K562 (cell line): Measurements from ENCODE around the gene ERP44.
"Not testable (repeated sequence)": the region's sequence is repeated elsewhere in the genome, so short reads cannot be mapped to it uniquely, and the experiment has no call there.

Experiments
- MAZ ChIP-seq, 2 experiments: fragments of 450-650 bp in 1 of 2; sonication (generic) in 1 of 2; formaldehyde crosslinking; IDR thresholded peaks in 1 of 2; conservative IDR thresholded peaks in 1 of 2; 2 replicates each; pipeline versions ENCODE4 v1.4.0 to v1.5.0; 2020; ENCODE audit warnings: mild to moderate bottlenecking in 1 of 2, missing genetic modification reagents in 1 of 2
- MCM2 ChIP-seq: fragments of 450-650 bp; IDR thresholded peaks from 2 replicates; pipeline ENCODE4 v1.6.1; 2017; ENCODE audit warnings: low read depth, mild to moderate bottlenecking
- MXI1 ChIP-seq: IDR thresholded peaks from 2 replicates; pipeline ENCODE4 v1.6.1; 2011; ENCODE audit warnings: low read depth, mild to moderate bottlenecking, improper control_type of control experiment, low read length
- NR2F6 ChIP-seq: fragments of 450-650 bp; formaldehyde crosslinking; IDR thresholded peaks from 2 replicates; pipeline ENCODE4 v1.4.0; 2020; ENCODE audit warnings: mild to moderate bottlenecking
- POLR2A ChIP-seq: fragments of 450-650 bp; conservative IDR thresholded peaks from 2 replicates; pipeline ENCODE4 v1.6.1; 2016
- PRPF4 ChIP-seq: fragments of 200-400 bp; formaldehyde crosslinking; IDR thresholded peaks from one replicate; pipeline ENCODE4 v1.6.1; 2017; ENCODE audit warnings: low read length, low read depth, mild to moderate bottlenecking; ENCODE audit not compliant: insufficient read depth, poor library complexity, severe bottlenecking
- RAD21 ChIP-seq, 2 experiments: fragments of 250-450 bp in 1 of 2; fragments of 450-650 bp in 1 of 2; sonication (Bioruptor Pico) in 1 of 2; formaldehyde crosslinking in 1 of 2; IDR thresholded peaks in 1 of 2; conservative IDR thresholded peaks in 1 of 2; 2 replicates each; pipeline versions ENCODE4 v1.4.0 to v1.8.0; 2020 to 2022; ENCODE audit warnings: mild to moderate bottlenecking in 2 of 2, moderate library complexity in 1 of 2
- SMC3 ChIP-seq: conservative IDR thresholded peaks from 2 replicates; pipeline ENCODE4 v1.6.1; 2011; ENCODE audit warnings: low read depth, low read length, improper control_type of control experiment; ENCODE audit not compliant: insufficient read depth
- TEAD2 ChIP-seq: fragments of 450-650 bp; IDR thresholded peaks from 2 replicates; pipeline ENCODE4 v1.6.1; 2016; ENCODE audit warnings: missing genetic modification characterization, control low read depth, missing compliant biosample characterization
- ZNF354B ChIP-seq: fragments of 250-450 bp; sonication (Bioruptor Pico); IDR thresholded peaks from 2 replicates; pipeline ENCODE4 v1.4.0; 2020
- TF ChIP-seq, protein P1 (sequence below), 3 experiments: IDR thresholded peaks in 2 of 3; conservative IDR thresholded peaks in 1 of 3; 2 replicates each; pipeline ENCODE4 v1.5.1; 2011 to 2012; ENCODE audit warnings: low read length in 3 of 3, mild to moderate bottlenecking in 3 of 3, control low read depth in 2 of 3, improper control_type of control experiment in 1 of 3, inconsistent platforms in 1 of 3, low read depth in 1 of 3, mixed read lengths in 1 of 3, moderate library complexity in 1 of 3; ENCODE audit not compliant: insufficient read depth in 2 of 3
- TF ChIP-seq, protein P2 (sequence below): sonication (generic); formaldehyde crosslinking; IDR thresholded peaks from 2 replicates; pipeline ENCODE4 v1.8.0; 2022; ENCODE audit warnings: mild to moderate bottlenecking, missing genetic modification reagents, borderline replicate concordance
- TF ChIP-seq, protein P3 (sequence below): sonication (generic); formaldehyde crosslinking; IDR thresholded peaks from 2 replicates; pipeline ENCODE4 v1.9.0; 2022; ENCODE audit warnings: mild to moderate bottlenecking, missing genetic modification reagents
- TF ChIP-seq, protein P4 (sequence below): sonication (generic); formaldehyde crosslinking; IDR thresholded peaks from 2 replicates; pipeline ENCODE4 v1.8.1; 2022; ENCODE audit warnings: missing genetic modification reagents

DNA sequence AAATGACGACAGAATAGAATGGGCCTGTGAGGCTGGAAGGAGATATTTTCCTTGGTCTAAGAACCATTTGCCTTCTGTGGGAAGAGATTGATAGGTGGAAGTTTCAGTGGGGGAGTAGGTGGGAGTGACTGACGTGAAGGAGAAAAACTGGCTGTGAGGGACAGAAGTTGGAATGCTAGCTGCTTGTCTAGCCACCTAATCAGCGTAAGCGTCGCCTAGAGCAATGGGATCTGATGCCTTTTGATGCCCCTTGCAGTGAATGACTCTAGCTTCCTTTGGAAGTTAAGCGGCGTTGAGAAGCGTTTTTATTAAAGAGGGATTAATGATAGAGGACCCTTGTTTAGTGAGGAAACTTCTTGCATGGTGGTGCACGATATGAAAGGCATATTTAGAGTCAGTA is 43.1 kb upstream of the ERP44 start:
- not testable (repeated sequence) for TF ChIP-seq POLR2A; MAZ (CRISPR knock-in tag; conservative IDR thresholded peaks at IDR 0.05 in 1 of 2, IDR thresholded peaks at IDR 0.05 in 1 of 2); MXI1; ZNF354B (CRISPR knock-in tag); PRPF4; MCM2; NR2F6; RAD21 (CRISPR knock-in tag; conservative IDR thresholded peaks at IDR 0.05 in 1 of 2, IDR thresholded peaks at IDR 0.05 in 1 of 2); TEAD2 (tag); SMC3
- TF ChIP-seq, protein P1, sequence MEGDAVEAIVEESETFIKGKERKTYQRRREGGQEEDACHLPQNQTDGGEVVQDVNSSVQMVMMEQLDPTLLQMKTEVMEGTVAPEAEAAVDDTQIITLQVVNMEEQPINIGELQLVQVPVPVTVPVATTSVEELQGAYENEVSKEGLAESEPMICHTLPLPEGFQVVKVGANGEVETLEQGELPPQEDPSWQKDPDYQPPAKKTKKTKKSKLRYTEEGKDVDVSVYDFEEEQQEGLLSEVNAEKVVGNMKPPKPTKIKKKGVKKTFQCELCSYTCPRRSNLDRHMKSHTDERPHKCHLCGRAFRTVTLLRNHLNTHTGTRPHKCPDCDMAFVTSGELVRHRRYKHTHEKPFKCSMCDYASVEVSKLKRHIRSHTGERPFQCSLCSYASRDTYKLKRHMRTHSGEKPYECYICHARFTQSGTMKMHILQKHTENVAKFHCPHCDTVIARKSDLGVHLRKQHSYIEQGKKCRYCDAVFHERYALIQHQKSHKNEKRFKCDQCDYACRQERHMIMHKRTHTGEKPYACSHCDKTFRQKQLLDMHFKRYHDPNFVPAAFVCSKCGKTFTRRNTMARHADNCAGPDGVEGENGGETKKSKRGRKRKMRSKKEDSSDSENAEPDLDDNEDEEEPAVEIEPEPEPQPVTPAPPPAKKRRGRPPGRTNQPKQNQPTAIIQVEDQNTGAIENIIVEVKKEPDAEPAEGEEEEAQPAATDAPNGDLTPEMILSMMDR (IDR thresholded peaks at IDR 0.05 in 2 of 3, conservative IDR thresholded peaks at IDR 0.05 in 1 of 3; ENCODE audit: insufficient read depth in 2 of 3, low read depth in 1 of 3, low read length in 3 of 3), result not testable (repeated sequence)
- TF ChIP-seq, protein P2, sequence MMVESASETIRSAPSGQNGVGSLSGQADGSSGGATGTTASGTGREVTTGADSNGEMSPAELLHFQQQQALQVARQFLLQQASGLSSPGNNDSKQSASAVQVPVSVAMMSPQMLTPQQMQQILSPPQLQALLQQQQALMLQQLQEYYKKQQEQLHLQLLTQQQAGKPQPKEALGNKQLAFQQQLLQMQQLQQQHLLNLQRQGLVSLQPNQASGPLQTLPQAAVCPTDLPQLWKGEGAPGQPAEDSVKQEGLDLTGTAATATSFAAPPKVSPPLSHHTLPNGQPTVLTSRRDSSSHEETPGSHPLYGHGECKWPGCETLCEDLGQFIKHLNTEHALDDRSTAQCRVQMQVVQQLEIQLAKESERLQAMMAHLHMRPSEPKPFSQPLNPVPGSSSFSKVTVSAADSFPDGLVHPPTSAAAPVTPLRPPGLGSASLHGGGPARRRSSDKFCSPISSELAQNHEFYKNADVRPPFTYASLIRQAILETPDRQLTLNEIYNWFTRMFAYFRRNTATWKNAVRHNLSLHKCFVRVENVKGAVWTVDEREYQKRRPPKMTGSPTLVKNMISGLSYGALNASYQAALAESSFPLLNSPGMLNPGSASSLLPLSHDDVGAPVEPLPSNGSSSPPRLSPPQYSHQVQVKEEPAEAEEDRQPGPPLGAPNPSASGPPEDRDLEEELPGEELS, result not testable (repeated sequence)
- TF ChIP-seq, protein P3, sequence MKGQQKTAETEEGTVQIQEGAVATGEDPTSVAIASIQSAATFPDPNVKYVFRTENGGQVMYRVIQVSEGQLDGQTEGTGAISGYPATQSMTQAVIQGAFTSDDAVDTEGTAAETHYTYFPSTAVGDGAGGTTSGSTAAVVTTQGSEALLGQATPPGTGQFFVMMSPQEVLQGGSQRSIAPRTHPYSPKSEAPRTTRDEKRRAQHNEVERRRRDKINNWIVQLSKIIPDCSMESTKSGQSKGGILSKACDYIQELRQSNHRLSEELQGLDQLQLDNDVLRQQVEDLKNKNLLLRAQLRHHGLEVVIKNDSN (CRISPR knock-in tag), result not testable (repeated sequence)
- TF ChIP-seq, protein P4, sequence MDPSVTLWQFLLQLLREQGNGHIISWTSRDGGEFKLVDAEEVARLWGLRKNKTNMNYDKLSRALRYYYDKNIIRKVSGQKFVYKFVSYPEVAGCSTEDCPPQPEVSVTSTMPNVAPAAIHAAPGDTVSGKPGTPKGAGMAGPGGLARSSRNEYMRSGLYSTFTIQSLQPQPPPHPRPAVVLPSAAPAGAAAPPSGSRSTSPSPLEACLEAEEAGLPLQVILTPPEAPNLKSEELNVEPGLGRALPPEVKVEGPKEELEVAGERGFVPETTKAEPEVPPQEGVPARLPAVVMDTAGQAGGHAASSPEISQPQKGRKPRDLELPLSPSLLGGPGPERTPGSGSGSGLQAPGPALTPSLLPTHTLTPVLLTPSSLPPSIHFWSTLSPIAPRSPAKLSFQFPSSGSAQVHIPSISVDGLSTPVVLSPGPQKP (CRISPR knock-in tag), result not testable (repeated sequence)
